Fibroblast of skin of right quadriceps (primary cell): Measurements from ENCODE around the gene FGD3.
A peak's percentile ranks its signal among the peaks of the same experiment; 100 is the strongest.
"Not testable (repeated sequence)": the region's sequence is repeated elsewhere in the genome, so short reads cannot be mapped to it uniquely, and the experiment has no call there.

Experiments used
- DNase-seq: peaks from one replicate; pipeline ENCODE4 v3.0.0-alpha.2; 2013

FGD3 gene

DNA sequence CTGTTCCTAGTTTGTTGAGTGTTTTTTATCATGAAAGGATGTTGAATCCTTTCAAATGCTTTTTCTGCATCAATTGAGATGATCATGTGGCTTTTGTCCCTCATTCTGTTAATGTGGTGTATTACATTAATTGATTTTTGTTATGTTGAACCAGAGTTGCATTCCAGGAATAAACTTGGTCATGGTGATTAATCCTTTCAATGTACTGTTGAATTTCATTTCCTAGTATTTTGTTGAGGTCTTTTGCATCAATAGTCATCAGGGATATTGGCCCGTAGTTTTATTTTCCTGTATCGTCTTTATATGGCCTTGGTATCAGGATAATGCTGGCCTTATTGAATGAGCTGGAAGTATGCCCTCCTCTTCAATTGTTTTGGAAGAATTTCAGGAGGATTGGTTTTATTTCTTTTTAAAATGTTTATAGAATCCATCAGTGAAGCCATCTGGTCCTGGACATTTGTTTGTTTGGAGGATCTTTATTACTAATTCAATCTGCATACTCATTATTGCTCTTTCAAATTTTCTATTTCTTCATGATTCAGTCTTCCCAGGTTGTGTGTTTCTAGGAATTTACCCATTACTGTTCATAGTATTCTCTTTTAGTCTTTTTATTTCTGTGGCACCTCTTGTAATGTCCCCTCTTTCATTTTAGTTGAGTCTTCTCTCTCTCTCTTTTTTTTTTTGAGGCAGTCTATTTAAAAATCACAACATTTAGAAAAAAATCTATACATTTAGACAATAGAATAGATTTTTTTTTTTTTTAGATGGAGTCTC is 32.1 kb downstream of the FGD3 start:
- DNase-seq: no peak

DNA sequence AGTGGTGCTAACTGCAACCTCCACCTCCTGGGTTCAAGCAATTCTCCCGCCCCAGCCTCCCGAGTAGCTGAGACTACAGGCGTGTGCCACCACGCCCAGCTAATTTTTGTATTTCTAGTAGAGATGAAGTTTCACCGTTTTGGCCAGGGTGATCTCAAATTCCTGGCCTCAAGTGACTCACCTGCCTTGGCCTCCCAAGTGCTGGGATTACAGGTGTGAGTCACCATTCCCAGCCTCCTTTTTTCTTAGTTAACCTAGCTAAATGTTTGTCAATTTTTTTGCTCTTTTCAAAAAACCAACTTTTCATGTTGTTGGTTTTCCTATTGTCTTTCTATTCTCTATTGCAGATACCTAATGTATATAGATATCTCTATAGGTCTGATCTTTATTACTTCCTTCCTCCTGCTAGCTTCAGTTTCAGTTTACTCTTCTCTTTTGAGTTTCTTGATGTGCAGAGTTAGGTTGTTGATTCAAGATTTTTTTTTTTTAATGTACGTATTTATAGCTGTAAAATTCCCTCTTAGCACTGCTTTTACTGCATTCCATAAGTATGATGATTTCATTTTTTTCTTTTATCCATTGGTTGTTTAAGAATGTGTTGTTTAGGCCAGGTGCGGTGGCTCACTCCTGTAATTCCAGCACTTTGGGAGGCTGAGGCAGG is 32.9 kb downstream of the FGD3 start:
- DNase-seq: no peak

- no peak for DNase-seq
These were observed 34.8 kb downstream of the FGD3 start for GRCh38 chr9:92982130-92982529.

DNA sequence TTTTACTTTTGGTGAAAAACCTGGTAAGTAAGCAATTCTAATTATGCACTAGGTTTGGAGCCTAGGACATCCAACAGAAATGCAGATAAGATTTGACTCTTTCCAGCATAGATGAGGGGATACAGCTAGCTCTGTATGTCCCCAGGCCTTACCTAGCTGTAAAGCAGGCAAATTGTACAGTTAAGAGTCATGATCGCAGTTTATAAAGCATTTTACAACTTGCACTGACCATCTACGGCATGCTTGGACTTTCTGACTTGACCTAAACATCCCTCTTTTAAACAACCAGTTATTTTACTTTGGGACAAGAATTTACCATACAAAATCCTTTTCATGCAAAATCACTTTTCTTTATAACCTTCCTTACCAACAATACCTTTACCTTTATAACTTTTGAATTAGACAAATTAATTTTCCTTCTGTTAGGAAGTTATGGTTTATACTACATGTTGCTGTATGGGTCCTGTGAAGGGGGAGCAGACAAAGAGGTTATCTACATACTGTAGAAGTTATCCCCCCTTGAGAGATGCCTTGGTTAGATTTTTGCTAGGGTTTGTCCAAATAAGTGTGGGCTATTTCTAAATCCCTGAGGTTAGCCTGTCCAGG is 36.8 kb downstream of the FGD3 start:
- peak; percentile 3 for DNase-seq

- DNase-seq: no peak
These were observed 37.7 kb downstream of the FGD3 start for GRCh38 chr9:92984976-92985375.

- DNase-seq: no peak
These were observed 39.1 kb downstream of the FGD3 start for GRCh38 chr9:92986176-92987119.

- no peak for DNase-seq
These were observed 41.0 kb downstream of the FGD3 start for GRCh38 chr9:92988215-92988768.

GRCh38 chr9:92989561-92989960 is 42.2 kb downstream of the FGD3 start:
- DNase-seq: no peak

- DNase-seq: no peak
These were observed 43.1 kb downstream of the FGD3 start for GRCh38 chr9:92990461-92990860.

DNA sequence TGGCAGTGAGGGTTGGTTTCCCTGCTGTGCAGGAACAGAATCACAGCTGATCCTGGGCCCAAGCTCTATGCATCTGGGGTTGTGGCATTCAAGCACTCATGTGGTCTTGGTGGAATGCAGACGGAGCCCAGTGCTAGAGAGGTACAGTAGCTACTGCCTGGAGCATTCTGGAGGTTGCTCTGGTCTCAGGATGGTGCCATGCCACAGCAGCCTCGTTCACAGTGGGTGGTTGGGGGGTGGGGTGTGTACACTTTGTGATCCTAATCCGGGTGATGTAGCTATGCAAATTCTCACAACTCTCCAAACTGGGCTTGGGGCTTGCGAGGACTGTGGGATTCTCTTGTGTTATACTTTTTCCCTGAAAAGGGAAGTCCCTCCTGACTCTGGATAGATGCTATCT is 45.2 kb downstream of the FGD3 start:
- no peak for DNase-seq

- not testable (repeated sequence) for DNase-seq
These were observed 51.5 kb downstream of the FGD3 start for GRCh38 chr9:92998871-92999270.

GRCh38 chr9:93001031-93001430 is 53.7 kb downstream of the FGD3 start:
- no peak for DNase-seq

- no peak for DNase-seq
These were observed 55.4 kb downstream of the FGD3 start for GRCh38 chr9:93002700-93003099.

DNA sequence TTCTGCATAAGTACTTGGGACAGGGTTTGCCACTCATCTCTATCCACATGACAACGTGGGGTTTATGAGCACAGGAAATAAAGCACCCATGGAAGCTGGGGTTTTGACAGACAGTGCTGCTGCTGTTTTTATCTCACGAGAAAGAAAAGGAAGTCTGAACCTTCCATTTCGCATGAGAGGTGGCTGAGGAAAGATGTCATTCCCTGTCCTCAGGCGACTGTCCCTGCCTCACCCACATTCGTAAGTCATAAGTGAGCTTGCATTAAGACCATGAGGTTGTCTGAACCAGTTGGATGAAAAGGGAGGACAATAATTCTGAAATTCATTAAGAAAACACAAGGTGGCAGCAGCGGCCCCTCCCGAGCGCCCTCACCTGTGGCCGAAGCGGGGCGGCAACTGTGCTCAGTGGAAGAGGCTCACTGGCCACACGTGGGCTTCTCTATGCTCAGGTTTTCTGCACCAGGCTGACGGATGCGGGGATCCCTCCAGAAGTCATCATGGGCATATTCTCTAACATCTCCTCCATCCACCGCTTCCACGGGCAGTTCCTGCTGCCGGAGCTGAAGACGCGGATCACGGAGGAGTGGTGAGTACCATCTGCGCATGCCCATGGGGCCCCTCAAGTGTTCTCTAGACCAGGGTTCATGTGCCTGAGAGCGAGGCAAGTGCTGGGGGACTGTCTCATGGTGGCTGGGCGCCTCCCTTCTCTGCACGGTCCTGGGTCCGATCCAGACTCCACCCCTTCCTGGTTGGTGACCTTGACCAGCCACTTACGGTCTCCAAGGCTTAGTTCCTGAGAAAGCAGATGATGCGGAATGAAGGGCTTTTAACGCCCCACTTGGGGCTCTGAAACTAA is 56.5 kb downstream of the FGD3 start:
- DNase-seq: peak; percentile 7

DNA sequence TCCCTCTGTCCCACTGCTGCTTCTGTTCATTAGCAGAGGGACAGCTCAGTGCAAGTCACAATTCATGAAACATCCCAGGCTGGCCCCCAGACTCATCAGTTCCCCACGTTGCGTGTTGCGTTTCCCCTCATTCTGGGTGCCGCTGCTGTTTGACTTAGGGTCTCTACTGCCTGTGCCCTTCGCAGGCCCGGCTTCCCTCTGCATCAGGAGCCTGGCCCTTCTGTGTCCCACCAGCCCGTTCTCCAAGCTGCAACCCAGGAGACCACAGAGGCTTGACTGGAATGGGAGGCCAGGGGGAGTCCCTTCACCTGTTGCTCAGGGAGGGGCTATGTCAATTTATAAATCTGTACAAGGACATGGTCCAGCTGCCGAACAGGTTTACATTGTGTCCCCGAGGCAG is 57.2 kb downstream of the FGD3 start:
- no peak for DNase-seq

DNA sequence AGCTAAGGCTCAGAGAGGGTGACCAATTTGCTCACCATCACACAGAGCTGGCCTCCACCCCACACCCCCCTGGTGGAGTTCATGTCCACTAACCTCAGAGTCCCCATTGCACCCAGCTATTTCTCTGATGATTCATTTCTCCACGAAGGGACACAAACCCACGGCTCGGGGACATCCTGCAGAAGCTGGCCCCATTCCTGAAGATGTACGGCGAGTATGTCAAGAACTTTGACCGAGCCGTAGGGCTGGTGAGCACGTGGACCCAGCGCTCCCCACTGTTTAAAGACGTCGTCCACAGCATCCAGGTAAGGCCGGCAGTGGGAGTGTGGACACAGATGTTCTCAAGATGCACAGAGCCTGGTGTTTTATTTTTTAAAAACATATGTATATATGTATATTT is 58.6 kb downstream of the FGD3 start:
- DNase-seq: no peak

- DNase-seq: no peak
These were observed 60.3 kb downstream of the FGD3 start for GRCh38 chr9:93007529-93008058.

- DNase-seq: no peak
These were observed 61.1 kb downstream of the FGD3 start for GRCh38 chr9:93008457-93008856.

- no peak for DNase-seq
These were observed 62.2 kb downstream of the FGD3 start for GRCh38 chr9:93009337-93010015.

DNA sequence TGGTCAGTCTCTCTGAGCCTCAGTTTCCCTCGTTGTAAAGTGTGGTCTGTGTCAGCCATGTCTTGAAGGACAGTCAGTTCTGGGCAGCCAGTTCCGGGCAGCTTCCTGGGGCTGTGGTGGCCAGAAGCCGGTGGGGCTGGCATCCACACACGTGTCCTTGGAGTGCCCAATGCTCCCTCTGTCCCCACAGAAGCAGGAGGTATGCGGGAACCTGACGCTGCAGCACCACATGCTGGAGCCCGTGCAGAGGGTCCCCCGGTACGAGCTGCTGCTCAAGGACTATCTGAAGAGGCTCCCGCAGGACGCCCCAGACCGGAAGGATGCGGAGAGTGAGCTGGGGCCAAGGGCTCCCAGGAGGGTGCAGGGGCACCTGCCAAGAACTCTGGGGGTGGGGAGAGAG is 62.7 kb downstream of the FGD3 start:
- DNase-seq: no peak

DNA sequence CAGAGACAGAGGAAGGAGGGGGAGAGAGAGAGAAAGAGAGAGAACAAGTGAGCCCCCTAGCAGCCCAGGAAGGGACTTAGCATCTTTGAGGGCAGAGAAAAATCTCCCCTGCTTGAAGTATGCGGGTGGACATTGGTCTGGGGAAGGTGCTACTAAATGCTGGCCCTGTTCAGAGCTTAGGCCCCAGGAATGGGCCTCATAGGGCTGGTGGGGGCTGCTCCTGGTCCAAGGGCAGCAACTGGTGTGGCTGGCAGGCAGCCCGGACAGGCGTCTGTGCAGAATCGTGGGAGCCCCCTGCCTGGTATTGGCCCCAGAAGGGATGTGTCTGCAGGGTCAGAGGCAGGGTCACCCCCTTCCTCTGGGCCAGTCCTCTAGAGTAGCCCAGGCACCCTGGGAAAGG is 63.4 kb downstream of the FGD3 start:
- DNase-seq: no peak
